K562 (cell line): ENCODE results near the gene RNU6-9. TPM values are rescaled to one million over a fixed set of nuclear protein-coding genes. Genes with fewer than 3 reads are reported as not detected.

Experiments used
- EP400 ChIP-seq: fragments of 450-650 bp; IDR thresholded peaks from 2 replicates; pipeline ENCODE4 v1.6.1; 2017; ENCODE audit warnings: antibody characterized with exemption, mild to moderate bottlenecking, moderate library complexity
- FUS ChIP-seq: fragments of 200-400 bp; formaldehyde crosslinking; optimal IDR thresholded peaks from 2 replicates; pipeline ENCODE3; 2017; ENCODE audit warnings: low read depth, low read length
- GATAD2A ChIP-seq: fragments of 450-650 bp; IDR thresholded peaks from 2 replicates; pipeline ENCODE4 v1.6.1; 2017
- HBP1 ChIP-seq: fragments of 450-650 bp; formaldehyde crosslinking; IDR thresholded peaks from 2 replicates; pipeline ENCODE4 v1.4.0; 2022; ENCODE audit warnings: missing genetic modification characterization
- MXI1 ChIP-seq: IDR thresholded peaks from 2 replicates; pipeline ENCODE4 v1.6.1; 2011; ENCODE audit warnings: low read depth, mild to moderate bottlenecking, improper control_type of control experiment, low read length
- SMARCA5 ChIP-seq: fragments of 450-650 bp; IDR thresholded peaks from 2 replicates; pipeline ENCODE4 v1.6.1; 2016
- THAP12 ChIP-seq: fragments of 250-450 bp; sonication (Bioruptor Pico); IDR thresholded peaks from 2 replicates; pipeline ENCODE4 v1.9.0; 2021; ENCODE audit warnings: mild to moderate bottlenecking, inconsistent platforms
- TRIM24 ChIP-seq, 2 experiments: fragments of 450-650 bp; IDR thresholded peaks; 2 replicates each; pipeline ENCODE4 v1.6.1; 2016
- ZBTB2 ChIP-seq: fragments of 450-650 bp; IDR thresholded peaks from 2 replicates; pipeline ENCODE4 v1.6.1; 2016; ENCODE audit warnings: antibody characterized with exemption
- ZBTB33 ChIP-seq: sonication (generic); formaldehyde crosslinking; IDR thresholded peaks from 2 replicates; pipeline ENCODE4 v1.8.1; 2023; ENCODE audit warnings: mild to moderate bottlenecking, missing genetic modification reagents
- ZNF263 ChIP-seq: sonication (generic); formaldehyde crosslinking; IDR thresholded peaks from 2 replicates; pipeline ENCODE4 v1.8.0; 2022; ENCODE audit warnings: mild to moderate bottlenecking, missing genetic modification reagents, borderline replicate concordance
- ZNF592 ChIP-seq: fragments of 450-650 bp; IDR thresholded peaks from 2 replicates; pipeline ENCODE4 v1.6.1; 2017; ENCODE audit warnings: antibody characterized with exemption, mild to moderate bottlenecking
- polyA plus RNA-seq, 8 experiments: library from polyadenylated mRNA; depleted of rRNA in 4 of 8; stranded (reverse) in 5 of 8; unstranded in 3 of 8; fragments of >200 nt; fragmentation: Nextera tagmentation in 2 of 8; fragmentation: Illumina TruSeq in 1 of 8; extraction: Ambion mirVana in 2 of 8; extraction: Trizol in 1 of 8; gene quantifications; 2 replicates each; pipeline versions ENCODE4 v1.2.1 to v1.2.3, GENCODE V29; 2011 to 2014; ENCODE audit warnings: inconsistent platforms in 1 of 8, missing spikeins in 1 of 8
- total RNA-seq, 7 experiments: library from RNA; depleted of rRNA in 6 of 7; stranded (reverse); fragments of >200 nt in 6 of 7; fragmentation: Illumina TruSeq in 2 of 7; extraction: Trizol in 2 of 7; gene quantifications; 2 replicates each; pipeline versions ENCODE4 v1.2.1 to v1.2.3, GENCODE V29; 2011 to 2021; ENCODE audit warnings: low replicate concordance in 1 of 7
- TF ChIP-seq, protein P1 (sequence below): fragments of 250-450 bp; sonication (Bioruptor Pico); IDR thresholded peaks from 2 replicates; pipeline ENCODE4 v1.8.0; 2022; ENCODE audit warnings: inconsistent platforms, mild to moderate bottlenecking, moderate library complexity, borderline replicate concordance

RNU6-9 gene
- total and polyA plus RNA-seq, 9 of the 15 experiments (the other 6 are each of a cell fraction or from before 2014, with no cell fraction given): not detected

GRCh38 chr19:900302-901111 is 7.2 kb downstream of the RNU6-9 start (continued):
- TF ChIP-seq, protein P1, sequence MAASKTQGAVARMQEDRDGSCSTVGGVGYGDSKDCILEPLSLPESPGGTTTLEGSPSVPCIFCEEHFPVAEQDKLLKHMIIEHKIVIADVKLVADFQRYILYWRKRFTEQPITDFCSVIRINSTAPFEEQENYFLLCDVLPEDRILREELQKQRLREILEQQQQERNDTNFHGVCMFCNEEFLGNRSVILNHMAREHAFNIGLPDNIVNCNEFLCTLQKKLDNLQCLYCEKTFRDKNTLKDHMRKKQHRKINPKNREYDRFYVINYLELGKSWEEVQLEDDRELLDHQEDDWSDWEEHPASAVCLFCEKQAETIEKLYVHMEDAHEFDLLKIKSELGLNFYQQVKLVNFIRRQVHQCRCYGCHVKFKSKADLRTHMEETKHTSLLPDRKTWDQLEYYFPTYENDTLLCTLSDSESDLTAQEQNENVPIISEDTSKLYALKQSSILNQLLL (CRISPR knock-in tag): no peak
- TF ChIP-seq GATAD2A (no peak), FUS (no peak), MXI1 (0 out of 2 replicates have a peak, but pooled peaks have one; percentile 51), TRIM24 (IDR thresholded peaks at IDR 0.05) (peak in 1 of 2 experiments; percentile 44; a peak in 2 of 4 replicates), EP400 (peak; percentile 59; the same call in 1 of the 2 replicates), HBP1 (CRISPR knock-in tag) (peak; percentile 83; the same call in 1 of the 2 replicates), ZNF263 (CRISPR knock-in tag) (peak; percentile 98), THAP12 (CRISPR knock-in tag) (no peak), SMARCA5 (peak; percentile 22; the same call in 1 of the 2 replicates), ZNF592 (peak; percentile 66), ZBTB2 (peak; percentile 62), ZBTB33 (CRISPR knock-in tag) (peak; percentile 96)
